ENCODE results near the gene BCKDHA. TPM values are rescaled to one million over a fixed set of nuclear protein-coding genes. Genes with fewer than 3 reads are reported as not detected.

BCKDHA gene
- total RNA-seq, 1 experiment from 2014 or later = 33.6 TPM

GRCh38 chr19:41398598-41398997, 980 bp downstream of the BCKDHA start:
- peak overlapping the region; percentile 99 for H3K4me3 Mint-ChIP-seq (ENCODE audit: unreplicated experiment)
- H3K4me1 Mint-ChIP-seq (ENCODE audit: insufficient read depth, unreplicated experiment) = peaks cover 25% of the 10 kb centered on the region
- no TSS peak for BruUV-seq (replicated peaks)
- ChIA-PET POLR2A (interaction anchor here (0.9 to 2.6 kb wide), 6 partner anchors 11 to 88 kb away, joined by 3 to 19 read pairs (median 10); partner anchors contain the start of genes B9D2 and DMAC2), CTCF (interaction anchor here (0.6 to 1.0 kb wide), 2 partner anchors 32 to 86 kb away, joined by 3 read pairs; no protein-coding TSS in a partner anchor)
- peak overlapping the region; percentile 99 for H3K27ac Mint-ChIP-seq (ENCODE audit: low read depth, unreplicated experiment)
- no peaks in the 10 kb centered on the region for H3K27me3 Mint-ChIP-seq (ENCODE audit: insufficient read depth, unreplicated experiment)
- TF ChIP-seq CTCF (IDR thresholded peaks at IDR 0.05; ENCODE audit: unreplicated experiment) = no peak
- peaks cover 22% of the 10 kb centered on the region for H3K36me3 Mint-ChIP-seq (ENCODE audit: insufficient read depth, unreplicated experiment)
- no peak for DNase-seq (ENCODE audit: unreplicated experiment)
- no peaks in the 10 kb centered on the region for H3K9me3 Mint-ChIP-seq (ENCODE audit: unreplicated experiment)
- intact Hi-C loops (cut with micrococcal nuclease) = loop anchor here (5.0 kb wide), 1 partner anchor 46 kb away; the partner anchor contains the start of gene TGFB1

GRCh38 chr19:41399091-41399490, 1.5 kb downstream of the BCKDHA start:
- ChIA-PET CTCF (interaction anchor here (1.0 kb wide), 1 partner anchor 32 kb away, joined by 3 read pairs; no protein-coding TSS in a partner anchor), POLR2A (interaction anchor here (1.6 to 2.6 kb wide), 4 partner anchors 10 to 72 kb away, joined by 8 to 19 read pairs (median 12); partner anchors contain the start of genes B9D2 and DMAC2)
- Mint-ChIP-seq H3K27me3 (ENCODE audit: insufficient read depth, unreplicated experiment) (no peaks in the 10 kb centered on the region), H3K27ac (ENCODE audit: low read depth, unreplicated experiment) (peak overlapping the region; percentile 99), H3K9me3 (ENCODE audit: unreplicated experiment) (no peaks in the 10 kb centered on the region), H3K4me3 (ENCODE audit: unreplicated experiment) (peak overlapping the region; percentile 99), H3K36me3 (ENCODE audit: insufficient read depth, unreplicated experiment) (peaks cover 17% of the 10 kb centered on the region), H3K4me1 (ENCODE audit: insufficient read depth, unreplicated experiment) (peaks cover 25% of the 10 kb centered on the region)
- no TSS peak for BruUV-seq (replicated peaks)
- intact Hi-C loops (cut with micrococcal nuclease) = loop anchor here (5.0 kb wide), 1 partner anchor 47 kb away; the partner anchor contains the start of gene TGFB1
- DNase-seq (ENCODE audit: unreplicated experiment) = no peak
- TF ChIP-seq CTCF (IDR thresholded peaks at IDR 0.05; ENCODE audit: unreplicated experiment) = no peak

- no peak for DNase-seq (ENCODE audit: unreplicated experiment)
- BruUV-seq (replicated peaks) = no TSS peak
- Mint-ChIP-seq H3K27ac (ENCODE audit: low read depth, unreplicated experiment) (no peak overlapping the region), H3K9me3 (ENCODE audit: unreplicated experiment) (no peaks in the 10 kb centered on the region), H3K4me1 (ENCODE audit: insufficient read depth, unreplicated experiment) (peaks cover 25% of the 10 kb centered on the region), H3K36me3 (ENCODE audit: insufficient read depth, unreplicated experiment) (peaks cover 16% of the 10 kb centered on the region), H3K27me3 (ENCODE audit: insufficient read depth, unreplicated experiment) (no peaks in the 10 kb centered on the region), H3K4me3 (ENCODE audit: unreplicated experiment) (peak overlapping the region; percentile 62)
- CTCF ChIA-PET = interaction anchor here (0.7 kb wide), 1 partner anchor 10 kb away, joined by 3 read pairs; no protein-coding TSS in a partner anchor
- TF ChIP-seq CTCF (IDR thresholded peaks at IDR 0.05; ENCODE audit: unreplicated experiment) = no peak
- intact Hi-C loops (cut with micrococcal nuclease) = loop anchor here (5.0 kb wide), 1 partner anchor 47 kb away; the partner anchor contains the start of gene TGFB1
- POLR2A ChIA-PET = interaction anchor here (0.7 to 2.6 kb wide), 4 partner anchors 10 to 103 kb away, joined by 3 to 19 read pairs (median 10); partner anchors contain the start of gene B9D2
Observed at GRCh38 chr19:41399525-41399924, 1.9 kb downstream of the BCKDHA start.

GRCh38 chr19:41401483-41401882, 3.9 kb downstream of the BCKDHA start:
- CTCF ChIA-PET = interaction anchor here (0.6 kb wide), 1 partner anchor 651 kb away, joined by 3 read pairs; no protein-coding TSS in a partner anchor
- POLR2A ChIA-PET = no interaction called here

More at GRCh38 chr19:41401483-41401882, 3.9 kb downstream of the BCKDHA start:
- H3K36me3 Mint-ChIP-seq (ENCODE audit: insufficient read depth, unreplicated experiment) = peaks cover 5% of the 10 kb centered on the region
- H3K4me3 Mint-ChIP-seq (ENCODE audit: unreplicated experiment) = no peak overlapping the region
- H3K27ac Mint-ChIP-seq (ENCODE audit: low read depth, unreplicated experiment) = no peak overlapping the region
- no TSS peak for BruUV-seq (replicated peaks)
- H3K4me1 Mint-ChIP-seq (ENCODE audit: insufficient read depth, unreplicated experiment) = peaks cover 14% of the 10 kb centered on the region
- no peak for TF ChIP-seq CTCF (IDR thresholded peaks at IDR 0.05; ENCODE audit: unreplicated experiment)
- intact Hi-C loops (cut with micrococcal nuclease) = no loop called here
- no peaks in the 10 kb centered on the region for H3K27me3 Mint-ChIP-seq (ENCODE audit: insufficient read depth, unreplicated experiment)
- no peaks in the 10 kb centered on the region for H3K9me3 Mint-ChIP-seq (ENCODE audit: unreplicated experiment)
- no peak for DNase-seq (ENCODE audit: unreplicated experiment)
